Left ventricle myocardium inferior (tissue), 1 donor: ENCODE measurements around the gene CACNG8. TPM values are rescaled to one million over a fixed set of nuclear protein-coding genes. Genes with fewer than 3 reads are reported as not detected.

Source experiments
- DNase-seq: peaks from one replicate; pipeline ENCODE4 v3.0.0-alpha.2; 2020
- H3K27ac ChIP-seq: fragments of 200-600 bp; replicated peaks from 2 replicates; pipeline ENCODE4 v1.8.0; 2021
- H3K27me3 ChIP-seq: fragments of 200-600 bp; 2 replicates; pipeline ENCODE4 v1.8.0; 2021; ENCODE audit warnings: low read depth
- H3K36me3 ChIP-seq: fragments of 200-600 bp; 2 replicates; pipeline ENCODE4 v1.8.0; 2021
- H3K4me1 ChIP-seq: fragments of 200-600 bp; 2 replicates; pipeline ENCODE4 v1.8.0; 2021
- H3K4me3 ChIP-seq: fragments of 200-600 bp; 2 replicates; pipeline ENCODE4 v1.8.0; 2021; ENCODE audit warnings: mild to moderate bottlenecking, moderate library complexity
- H3K9me3 ChIP-seq: fragments of 200-600 bp; replicated peaks from 2 replicates; pipeline ENCODE4 v1.8.0; 2021
- CTCF ChIP-seq: fragments of 200-600 bp; IDR thresholded peaks from 2 replicates; pipeline ENCODE4 v1.8.0; 2021; ENCODE audit warnings: antibody characterized with exemption, mild to moderate bottlenecking, borderline replicate concordance
- intact Hi-C: fragments of 100-400 bp; cut with micrococcal nuclease; formaldehyde crosslinking; loops from one replicate; pipeline ENCODE4 v1.11.0; 2022
- total RNA-seq: library from RNA; stranded (reverse); fragmentation: NEBNext Ultra II Directional; extraction: Animal tissue kit (Norgen Biotek cat#: 25700); gene quantifications from one replicate; pipeline ENCODE4 v1.2.1, GENCODE V29; 2021
- donor health status: DM: no; HTN: yes; CAD: no; lungs with severe emphysema.

The CACNG8 gene
- total RNA-seq, 1 donor from 2014 or later: 0.16 TPM

- intact Hi-C loops: no loop called here
- Histone ChIP-seq H3K27me3 (peaks cover 92% of the 10 kb centered on the region), H3K36me3 (no peaks in the 10 kb centered on the region), H3K9me3 (no peaks in the 10 kb centered on the region), H3K4me1 (peaks cover 6% of the 10 kb centered on the region), H3K4me3 (no peak overlapping the region), H3K27ac (no peak overlapping the region)
- TF ChIP-seq CTCF: no peak
- DNase-seq: no peak
Measured at GRCh38 chr19:53994811-53995210, 32.1 kb downstream of the CACNG8 start.

- Histone ChIP-seq H3K27me3 (peaks cover 100% of the 10 kb centered on the region), H3K4me1 (no peaks in the 10 kb centered on the region), H3K9me3 (no peaks in the 10 kb centered on the region), H3K27ac (no peak overlapping the region), H3K4me3 (no peak overlapping the region), H3K36me3 (no peaks in the 10 kb centered on the region)
- no peak for TF ChIP-seq CTCF
- no peak for DNase-seq
- intact Hi-C loops: no loop called here
Measured at GRCh38 chr19:53998223-53998622, 35.5 kb downstream of the CACNG8 start.

- intact Hi-C loops: no loop called here
- Histone ChIP-seq H3K9me3 (no peaks in the 10 kb centered on the region), H3K36me3 (no peaks in the 10 kb centered on the region), H3K4me1 (no peaks in the 10 kb centered on the region), H3K27ac (no peak overlapping the region), H3K4me3 (no peak overlapping the region), H3K27me3 (peaks cover 98% of the 10 kb centered on the region)
- DNase-seq: no peak
- TF ChIP-seq CTCF: no peak
Measured at GRCh38 chr19:53999694-54000093, 37.0 kb downstream of the CACNG8 start.

- no peaks in the 10 kb centered on the region for H3K9me3 ChIP-seq
- no peak overlapping the region for H3K27ac ChIP-seq
- H3K4me3 ChIP-seq: no peak overlapping the region
- TF ChIP-seq CTCF: no peak
- DNase-seq: no peak
- H3K36me3 ChIP-seq: no peaks in the 10 kb centered on the region
- intact Hi-C loops: no loop called here
- H3K4me1 ChIP-seq: no peaks in the 10 kb centered on the region
- H3K27me3 ChIP-seq: peaks cover 97% of the 10 kb centered on the region
Measured at GRCh38 chr19:54001496-54001895, 38.8 kb downstream of the CACNG8 start.

GRCh38 chr19:54002495-54003315 lies 40.0 kb downstream of the CACNG8 start:
- no peak for TF ChIP-seq CTCF
- H3K27me3 ChIP-seq: peaks cover 96% of the 10 kb centered on the region
- H3K4me1 ChIP-seq: no peaks in the 10 kb centered on the region
- no peak overlapping the region for H3K4me3 ChIP-seq
- no peak overlapping the region for H3K27ac ChIP-seq
- DNase-seq: no peak
- no peaks in the 10 kb centered on the region for H3K9me3 ChIP-seq
- intact Hi-C loops: no loop called here
- H3K36me3 ChIP-seq: no peaks in the 10 kb centered on the region
